H1 (cell line): Measurements from ENCODE around the gene CYP2S1. TPM values are rescaled to one million over a fixed set of nuclear protein-coding genes. Genes with fewer than 3 reads are reported as not detected.

Experiments used
- CTCF ChIA-PET: fragments of 300-600 bp; sonication (Branson Sonifier 250); formaldehyde crosslinking; loops from one replicate; lab custom pipeline; 2021; ENCODE audit not compliant: partially characterized antibody; lab: Charles Lee
- POLR2A ChIA-PET: fragments of 300-600 bp; sonication (Branson Sonifier 250); formaldehyde crosslinking; loops from one replicate; lab custom pipeline; 2021; ENCODE audit warnings: inconsistent platforms; ENCODE audit not compliant: partially characterized antibody; lab: Charles Lee
- DNase-seq, 2 experiments: peaks; one replicate each; pipeline versions ENCODE4 v3.0.0 to v3.0.0-alpha.2; 2010 to 2022; ENCODE audit warnings: low spot score in 2 of 2, low read depth in 1 of 2, mixed read lengths in 1 of 2
- FAIRE-seq: peaks from 2 replicates; lab custom pipeline; 2011; peaks lifted over from hg19 to GRCh38; lab: Jason Lieb, UNC
- H2AFZ ChIP-seq: 2 replicates; pipeline ENCODE4 v1.8.1; 2012; ENCODE audit warnings: low read length, inconsistent platforms
- H2AK5ac ChIP-seq: 2 replicates; pipeline ENCODE4 v1.6.1; 2013; ENCODE audit warnings: low read depth, low read length
- H2BK120ac ChIP-seq: replicated peaks from 2 replicates; pipeline ENCODE3; 2013; ENCODE audit warnings: low read depth, low read length, inconsistent platforms
- H2BK12ac ChIP-seq: 2 replicates; pipeline ENCODE4 v1.6.1; 2013; ENCODE audit warnings: low read depth, low read length
- H2BK15ac ChIP-seq: 2 replicates; pipeline ENCODE4 v1.6.1; 2013; ENCODE audit warnings: low read length
- H2BK20ac ChIP-seq: 2 replicates; pipeline ENCODE4 v1.6.1; 2013; ENCODE audit warnings: low read length
- H2BK5ac ChIP-seq: 2 replicates; pipeline ENCODE4 v1.6.1; 2013; ENCODE audit warnings: low read depth, low read length
- H3K14ac ChIP-seq: 2 replicates; pipeline ENCODE4 v1.6.1; 2013; ENCODE audit warnings: inconsistent platforms; ENCODE audit not compliant: insufficient read length
- H3K18ac ChIP-seq: 2 replicates; pipeline ENCODE4 v1.6.1; 2013; ENCODE audit warnings: low read length; ENCODE audit errors: extremely low read depth
- H3K23ac ChIP-seq: 2 replicates; pipeline ENCODE4 v1.6.1; 2013; ENCODE audit warnings: inconsistent platforms; ENCODE audit not compliant: insufficient read length
- H3K23me2 ChIP-seq: 2 replicates; pipeline ENCODE4 v1.6.1; 2013; ENCODE audit warnings: low read depth, low read length
- H3K27ac ChIP-seq: 2 replicates; pipeline ENCODE4 v1.6.1; 2011; ENCODE audit warnings: low read depth, low read length, inconsistent platforms
- H3K27me3 ChIP-seq, 4 experiments: replicated peaks in 1 of 4; 1 replicate in 1 of 4; 2 replicates in 3 of 4; pipeline versions ENCODE4 v1.6.1 to v1.8.1; 2011 to 2013; ENCODE audit warnings: low read length in 3 of 4, mild to moderate bottlenecking in 3 of 4, inconsistent platforms in 2 of 4, mixed read lengths in 2 of 4, moderate library complexity in 1 of 4; ENCODE audit not compliant: control insufficient read depth in 3 of 4, insufficient read depth in 3 of 4; ENCODE audit errors: extremely low read depth in 1 of 4
- H3K36me3 ChIP-seq, 4 experiments: 2 replicates each; pipeline versions ENCODE4 v1.6.1 to v1.8.1; 2011 to 2013; ENCODE audit warnings: mild to moderate bottlenecking in 4 of 4, low read length in 3 of 4, moderate library complexity in 2 of 4, control low read depth in 1 of 4, inconsistent platforms in 1 of 4; ENCODE audit not compliant: insufficient read depth in 4 of 4, control insufficient read depth in 2 of 4
- H3K4ac ChIP-seq: replicated peaks from 2 replicates; pipeline ENCODE3; 2013; ENCODE audit warnings: low read length, low read depth, mixed read lengths, inconsistent platforms; ENCODE audit not compliant: insufficient read length
- H3K4me1 ChIP-seq, 4 experiments: replicated peaks in 1 of 4; 1 replicate in 1 of 4; 2 replicates in 3 of 4; pipeline versions ENCODE4 v1.6.1 to v1.8.1; 2011 to 2013; ENCODE audit warnings: low read length in 3 of 4, inconsistent platforms in 2 of 4, mixed read lengths in 1 of 4; ENCODE audit not compliant: insufficient read depth in 4 of 4, control insufficient read depth in 3 of 4
- H3K4me2 ChIP-seq, 2 experiments: 2 replicates each; pipeline versions ENCODE4 v1.6.1 to v1.8.1; 2011 to 2013; ENCODE audit warnings: low read depth in 2 of 2, low read length in 2 of 2, control low read depth in 1 of 2, inconsistent platforms in 1 of 2, mild to moderate bottlenecking in 1 of 2; ENCODE audit not compliant: insufficient read depth in 1 of 2
- H3K4me3 ChIP-seq, 4 experiments: fragments of 200-600, 300-600 bp in 1 of 4; sonication (generic), shearing (Covaris generic), sonication (Bioruptor Twin) in 1 of 4; 2 replicates each; pipeline versions ENCODE4 v1.5.1 to v1.8.1; 2011 to 2016; ENCODE audit warnings: low read length in 4 of 4, low read depth in 3 of 4, control low read depth in 2 of 4, inconsistent platforms in 2 of 4, mild to moderate bottlenecking in 2 of 4, mixed read lengths in 1 of 4, moderate library complexity in 1 of 4; ENCODE audit not compliant: insufficient read depth in 2 of 4; ENCODE audit errors: extremely low read depth in 1 of 4
- H3K56ac ChIP-seq: replicated peaks from 2 replicates; pipeline ENCODE3; 2013; ENCODE audit warnings: low read depth, mild to moderate bottlenecking, mixed read lengths, low read length, inconsistent platforms; ENCODE audit not compliant: insufficient read length
- H3K79me1 ChIP-seq: 2 replicates; pipeline ENCODE4 v1.6.1; 2013; ENCODE audit warnings: low read depth, low read length, control low read depth
- H3K79me2 ChIP-seq, 2 experiments: 2 replicates each; pipeline versions ENCODE4 v1.6.1 to v1.8.1; 2012 to 2013; ENCODE audit warnings: low read length in 2 of 2, mild to moderate bottlenecking in 2 of 2, inconsistent platforms in 1 of 2; ENCODE audit not compliant: insufficient read depth in 2 of 2, control insufficient read depth in 1 of 2
- H3K9ac ChIP-seq, 4 experiments: replicated peaks in 1 of 4; 1 replicate in 1 of 4; 2 replicates in 3 of 4; pipeline versions ENCODE4 v1.6.1 to v1.8.1; 2011 to 2013; ENCODE audit warnings: low read depth in 3 of 4, low read length in 3 of 4, control low read depth in 2 of 4, mild to moderate bottlenecking in 2 of 4, moderate library complexity in 2 of 4, inconsistent platforms in 1 of 4; ENCODE audit errors: extremely low read depth in 1 of 4
- H3K9me3 ChIP-seq, 2 experiments: 2 replicates each; pipeline versions ENCODE4 v1.6.1 to v1.8.1; 2012 to 2013; ENCODE audit warnings: mild to moderate bottlenecking in 2 of 2, moderate library complexity in 2 of 2, control low read depth in 1 of 2, inconsistent platforms in 1 of 2, low read depth in 1 of 2, low read length in 1 of 2, mixed read lengths in 1 of 2; ENCODE audit not compliant: insufficient read depth in 2 of 2
- H4K20me1 ChIP-seq, 2 experiments: replicated peaks in 1 of 2; 2 replicates each; pipeline versions ENCODE3 to v1.8.1; 2011 to 2013; ENCODE audit warnings: inconsistent platforms in 2 of 2, low read length in 2 of 2, mild to moderate bottlenecking in 1 of 2; ENCODE audit not compliant: insufficient read depth in 2 of 2, control insufficient read depth in 1 of 2
- H4K5ac ChIP-seq: 2 replicates; pipeline ENCODE4 v1.6.1; 2013; ENCODE audit warnings: low read length, low read depth, mixed read lengths, inconsistent platforms; ENCODE audit not compliant: insufficient read length
- H4K8ac ChIP-seq: 2 replicates; pipeline ENCODE4 v1.8.0; 2013; ENCODE audit warnings: mild to moderate bottlenecking, moderate library complexity, low read length, inconsistent platforms; ENCODE audit not compliant: insufficient read depth; ENCODE audit errors: extremely low read depth
- H4K91ac ChIP-seq: replicated peaks from 2 replicates; pipeline ENCODE3; 2013; ENCODE audit warnings: low read length, mixed read lengths, inconsistent platforms; ENCODE audit not compliant: insufficient read length
- CHD2 ChIP-seq: IDR thresholded peaks from 2 replicates; pipeline ENCODE4 v1.6.1; 2012; ENCODE audit warnings: low read length, improper control_type of control experiment
- TEAD4 ChIP-seq: IDR thresholded peaks from 2 replicates; pipeline ENCODE4 v1.6.1; 2012; ENCODE audit warnings: low read depth, low read length, inconsistent platforms, mixed read lengths
- WGBS, 2 experiments: shearing (Covaris generic) in 1 of 2; methylation state at CpG; one replicate each; pipeline versions ENCODE4 v1.1.6 to v1.1.7; 2013 to 2015; ENCODE audit warnings: low lambda C conversion rate in 2 of 2, mixed read lengths in 2 of 2, inconsistent platforms in 1 of 2, low coverage in 1 of 2, missing lambda C conversion rate in 1 of 2; ENCODE audit not compliant: insufficient replicate concordance in 2 of 2, insufficient coverage in 1 of 2, insufficient read length in 1 of 2; ENCODE audit errors: extremely low coverage in 1 of 2, missing lambda C conversion rate in 1 of 2; 5-methylcytosine and 5-hydroxymethylcytosine counted together
- polyA plus RNA-seq, 7 experiments: library from polyadenylated mRNA; depleted of rRNA in 3 of 7; stranded (reverse) in 5 of 7; unstranded in 2 of 7; fragments of >200 nt in 5 of 7; fragments of 200-250 nt in 2 of 7; gene quantifications; 1 replicate in 5 of 7; 2 replicates in 1 of 7; 4 replicates in 1 of 7; pipeline versions ENCODE4 v1.2.1 to v1.2.3, GENCODE V29; 2011 to 2013; ENCODE audit warnings: missing spikeins in 2 of 7, mixed read lengths in 2 of 7
- total RNA-seq: library from RNA; stranded (reverse); fragmentation: NEBNext Ultra II Directional; extraction: Animal tissue kit (Norgen Biotek cat#: 25700); gene quantifications from 2 replicates; pipeline ENCODE4 v1.2.1, GENCODE V29; 2021

The CYP2S1 gene
- total and polyA plus RNA-seq, 2 of the 8 experiments (the other 6 are each of a cell fraction or from before 2014, with no cell fraction given), result 97.9 to 245 TPM

DNA sequence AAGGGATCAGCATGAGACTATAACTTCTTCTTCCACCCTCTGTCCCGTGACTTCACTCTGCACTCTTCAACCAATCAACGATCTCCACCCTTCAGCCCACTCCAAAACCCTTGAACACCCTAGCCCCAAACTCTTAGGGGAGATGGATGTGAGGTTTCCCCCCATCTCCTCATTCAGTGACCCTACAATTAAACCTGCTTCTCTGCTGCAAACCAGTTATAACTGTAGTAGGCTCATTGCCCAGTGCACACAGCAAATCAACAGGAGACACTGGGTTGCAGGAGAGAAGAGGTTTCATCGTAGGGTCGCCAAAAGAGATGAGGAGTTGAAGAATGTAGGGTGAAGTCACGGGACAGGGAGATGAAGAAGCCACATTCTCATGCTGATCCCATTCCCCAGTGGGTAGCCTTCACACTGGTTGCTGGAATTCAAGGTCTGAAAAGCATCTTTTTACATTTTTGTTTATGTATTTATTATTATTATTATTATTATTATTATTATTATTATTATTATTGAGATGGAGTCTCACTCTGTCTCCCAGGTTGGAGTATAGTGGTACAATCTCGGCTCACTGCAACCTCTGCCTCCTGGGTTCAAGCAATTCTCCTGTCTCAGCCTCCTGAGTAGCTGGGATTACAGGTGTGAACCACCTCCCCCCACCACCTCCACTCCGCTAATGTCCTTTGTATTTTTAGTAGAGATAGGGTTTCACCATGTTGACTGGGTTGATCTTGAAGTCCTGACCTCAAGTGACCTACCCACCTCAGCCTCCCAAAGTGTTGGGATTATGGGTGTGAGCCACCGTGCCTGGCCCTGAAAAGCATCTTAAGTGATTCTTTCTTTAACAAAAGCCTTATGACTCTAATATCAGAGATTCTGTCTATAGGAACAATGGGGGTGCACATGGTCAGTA is 5.8 kb upstream of the CYP2S1 start:
- Histone ChIP-seq H4K8ac (no peak overlapping the region), H2BK120ac (peak overlapping the region; percentile 94), H3K9me3 (no peaks in the 10 kb centered on the region), H3K18ac (peak overlapping the region; percentile 65), H3K23me2 (peaks cover 4% of the 10 kb centered on the region; the same call in 1 of the 2 replicates), H3K4me2 (peak overlapping the region; percentile 32 to 50), H3K9ac (no peak overlapping the region; a peak in 2 of 7 replicates), H3K27me3 (no peaks in the 10 kb centered on the region), H3K4me1 (peaks cover 0 to 24% (median 13%) of the 10 kb centered on the region in 4 experiments; a peak in 5 of 7 replicates), H2AFZ (no peak overlapping the region), H3K79me2 (peaks cover 2 to 7% of the 10 kb centered on the region in 2 experiments; a peak in 3 of 4 replicates), H4K91ac (peak overlapping the region; percentile 96), H3K4me3 (peak overlapping the region in 1 of 4 experiments; percentile 18; a peak in 1 of 8 replicates), H3K27ac (peak overlapping the region; percentile 50), H3K56ac (no peak overlapping the region), H3K4ac (peak overlapping the region; percentile 86), H2BK15ac (peak overlapping the region; percentile 34; the same call in 1 of the 2 replicates), H2BK20ac (peak overlapping the region; percentile 88), H3K36me3 (no peaks in the 10 kb centered on the region), H2AK5ac (peak overlapping the region; percentile 68), H3K14ac (no peak overlapping the region), H4K5ac (peak overlapping the region; percentile 70), H2BK12ac (peak overlapping the region; percentile 93; the same call in 1 of the 2 replicates), H3K23ac (no peak overlapping the region), H2BK5ac (peak overlapping the region; percentile 92; the same call in 1 of the 2 replicates), H3K79me1 (no peaks in the 10 kb centered on the region), H4K20me1 (no peaks in the 10 kb centered on the region)
- DNase-seq, result no peak
- 42% methylated on average over 8 of the region's 8 CpGs; no CpG with 5 or more reads in 1 of the 2 experiments for WGBS, 2 experiments
- POLR2A ChIA-PET, result interaction anchor here (0.9 to 1.6 kb wide), 5 partner anchors 17 to 77 kb away, joined by 3 to 6 read pairs (median 5); partner anchors contain the start of gene HNRNPUL1
- FAIRE-seq, result no peak
- CTCF ChIA-PET, result interaction anchor here (0.5 to 1.4 kb wide), 4 partner anchors 14 to 382 kb away, joined by 3 to 7 read pairs (median 4); no protein-coding TSS in a partner anchor
- TF ChIP-seq TEAD4 (0 out of 2 replicates have a peak, but pooled peaks have one; percentile 36), CHD2 (no peak)
